HepG2 (cell line): ENCODE results near the gene IST1.

Source experiments
- BRCA1 ChIP-seq: sonication (generic); formaldehyde crosslinking; IDR thresholded peaks from 2 replicates; pipeline ENCODE4 v1.4.0; 2020; ENCODE audit warnings: missing genetic modification reagents
- CTCF ChIP-seq: sonication (generic); formaldehyde crosslinking; IDR thresholded peaks from 2 replicates; pipeline ENCODE4 v1.5.0; 2020; ENCODE audit warnings: mild to moderate bottlenecking, missing genetic modification reagents, moderate library complexity
- HNRNPLL ChIP-seq: fragments of 200-400 bp; formaldehyde crosslinking; IDR thresholded peaks from 2 replicates; pipeline ENCODE4 v1.6.1; 2017; ENCODE audit warnings: mild to moderate bottlenecking, low read depth, low read length; ENCODE audit not compliant: poor library complexity, severe bottlenecking
- MTA3 ChIP-seq: sonication (generic); formaldehyde crosslinking; IDR thresholded peaks from 2 replicates; pipeline ENCODE4 v1.4.0; 2020; ENCODE audit warnings: missing genetic modification reagents
- MXI1 ChIP-seq: IDR thresholded peaks from 3 replicates; pipeline ENCODE4 v1.6.1; 2012; ENCODE audit warnings: low read depth, low read length, inconsistent platforms, borderline replicate concordance
- PATZ1 ChIP-seq: sonication (generic); formaldehyde crosslinking; IDR thresholded peaks from 2 replicates; pipeline ENCODE4 v1.4.0; 2020; ENCODE audit warnings: missing genetic modification reagents
- PREB ChIP-seq: sonication (generic); formaldehyde crosslinking; IDR thresholded peaks from 2 replicates; pipeline ENCODE4 v1.4.0; 2020; ENCODE audit warnings: missing genetic modification reagents
- SMYD3 ChIP-seq: sonication (generic); formaldehyde crosslinking; IDR thresholded peaks from 2 replicates; pipeline ENCODE4 v1.8.1; 2023; ENCODE audit warnings: mild to moderate bottlenecking, missing genetic modification reagents
- ZNF24 ChIP-seq: fragments of 450-650 bp; IDR thresholded peaks from 2 replicates; pipeline ENCODE4 v1.6.1; 2017; ENCODE audit warnings: antibody characterized with exemption, mild to moderate bottlenecking

- TF ChIP-seq HNRNPLL, result no peak
- no peak for TF ChIP-seq BRCA1 (CRISPR knock-in tag)
- no peak for TF ChIP-seq ZNF24
- TF ChIP-seq PREB, result no peak
- TF ChIP-seq MXI1, result no peak
- TF ChIP-seq MTA3 (CRISPR knock-in tag), result no peak
- no peak for TF ChIP-seq CTCF (CRISPR knock-in tag)
- TF ChIP-seq SMYD3 (CRISPR knock-in tag), result no peak
- no peak for TF ChIP-seq PATZ1 (CRISPR knock-in tag)
These were observed 77.7 kb downstream of the IST1 start for GRCh38 chr16:71973001-71973400.
